GM19468 (cell line): ENCODE measurements around the gene UVSSA.
"Not testable (repeated sequence)": the region's sequence is repeated elsewhere in the genome, so short reads cannot be mapped to it uniquely, and the experiment has no call there.

Source experiments
- ATAC-seq: cut with Tn5 transposase; IDR thresholded peaks from one replicate; pipeline ENCODE4 v1.9.1; 2021; ENCODE audit warnings: mild to moderate bottlenecking, moderate library complexity, moderate number of reproducible peaks; ENCODE audit not compliant: unreplicated experiment; ENCODE audit errors: extremely low read depth

The UVSSA gene

GRCh38 chr4:1362046-1362445 lies 15.0 kb downstream of the UVSSA start:
- ATAC-seq, result no peak

- ATAC-seq, result no peak
Measured at GRCh38 chr4:1362521-1362920, 15.5 kb downstream of the UVSSA start.

- no peak for ATAC-seq
Measured at GRCh38 chr4:1363513-1363912, 16.5 kb downstream of the UVSSA start.

- no peak for ATAC-seq
Measured at GRCh38 chr4:1364217-1364616, 17.2 kb downstream of the UVSSA start.

GRCh38 chr4:1364748-1365147 lies 17.7 kb downstream of the UVSSA start:
- ATAC-seq, result no peak

GRCh38 chr4:1365271-1366178 lies 18.5 kb downstream of the UVSSA start:
- ATAC-seq, result no peak

- no peak for ATAC-seq
Measured at GRCh38 chr4:1366371-1367229, 19.6 kb downstream of the UVSSA start.

- no peak for ATAC-seq
Measured at GRCh38 chr4:1367230-1367935, 20.4 kb downstream of the UVSSA start.

- no peak for ATAC-seq
Measured at GRCh38 chr4:1367936-1368289, 20.9 kb downstream of the UVSSA start.

- no peak for ATAC-seq
Measured at GRCh38 chr4:1368421-1369090, 21.5 kb downstream of the UVSSA start.

- ATAC-seq, result no peak
Measured at GRCh38 chr4:1369091-1369450, 22.1 kb downstream of the UVSSA start.

GRCh38 chr4:1369479-1370079 lies 22.6 kb downstream of the UVSSA start:
- ATAC-seq, result no peak

GRCh38 chr4:1370321-1371124 lies 23.5 kb downstream of the UVSSA start:
- no peak for ATAC-seq

- no peak for ATAC-seq
Measured at GRCh38 chr4:1371176-1372165, 24.5 kb downstream of the UVSSA start.

- ATAC-seq, result not testable (repeated sequence)
Measured at GRCh38 chr4:1372576-1372975, 25.6 kb downstream of the UVSSA start.

- ATAC-seq, result no peak
Measured at GRCh38 chr4:1373892-1374705, 27.1 kb downstream of the UVSSA start.

GRCh38 chr4:1374706-1375045 lies 27.7 kb downstream of the UVSSA start:
- no peak for ATAC-seq
